ENCODE measurements around the gene UBR3. TPM values are rescaled to one million over a fixed set of nuclear protein-coding genes. Genes with fewer than 3 reads are reported as not detected.

Gene UBR3
- total RNA-seq, 1 donor from 2014 or later, result 47.7 TPM

GRCh38 chr2:169983506-169983905 lies 156.3 kb downstream of the UBR3 start:
- no peak overlapping the region for H3K27ac Mint-ChIP-seq
- no peak for TF ChIP-seq CTCF (IDR thresholded peaks at IDR 0.05; ENCODE audit: unreplicated experiment)
- H3K27me3 Mint-ChIP-seq (ENCODE audit: low read depth), result no peaks in the 10 kb centered on the region
- H3K4me3 Mint-ChIP-seq, result no peak overlapping the region
- no peaks in the 10 kb centered on the region for H3K4me1 Mint-ChIP-seq
- peaks cover 19% of the 10 kb centered on the region for H3K36me3 Mint-ChIP-seq
- H3K9me3 Mint-ChIP-seq, result no peaks in the 10 kb centered on the region
- no peak for DNase-seq (ENCODE audit: low spot score in 2 of 2, unreplicated experiment in 2 of 2)

GRCh38 chr2:169984145-169984544 lies 156.9 kb downstream of the UBR3 start:
- no peak for DNase-seq (ENCODE audit: low spot score in 2 of 2, unreplicated experiment in 2 of 2)
- H3K4me3 Mint-ChIP-seq, result no peak overlapping the region
- TF ChIP-seq CTCF (IDR thresholded peaks at IDR 0.05; ENCODE audit: unreplicated experiment), result no peak
- H3K27ac Mint-ChIP-seq, result no peak overlapping the region
- no peaks in the 10 kb centered on the region for H3K27me3 Mint-ChIP-seq (ENCODE audit: low read depth)
- no peaks in the 10 kb centered on the region for H3K4me1 Mint-ChIP-seq
- peaks cover 3% of the 10 kb centered on the region for H3K9me3 Mint-ChIP-seq
- peaks cover 18% of the 10 kb centered on the region for H3K36me3 Mint-ChIP-seq

GRCh38 chr2:169994752-169995151 lies 167.5 kb downstream of the UBR3 start:
- no peak for TF ChIP-seq CTCF (IDR thresholded peaks at IDR 0.05; ENCODE audit: unreplicated experiment)
- Mint-ChIP-seq H3K27ac (no peak overlapping the region), H3K36me3 (peaks cover 39% of the 10 kb centered on the region), H3K27me3 (ENCODE audit: low read depth) (no peaks in the 10 kb centered on the region), H3K9me3 (peaks cover 16% of the 10 kb centered on the region), H3K4me1 (no peaks in the 10 kb centered on the region), H3K4me3 (no peak overlapping the region)
- no peak for DNase-seq (ENCODE audit: low spot score in 2 of 2, unreplicated experiment in 2 of 2)

- Mint-ChIP-seq H3K9me3 (peaks cover 3% of the 10 kb centered on the region), H3K36me3 (peaks cover 28% of the 10 kb centered on the region), H3K4me3 (no peak overlapping the region), H3K4me1 (no peaks in the 10 kb centered on the region), H3K27ac (no peak overlapping the region), H3K27me3 (ENCODE audit: low read depth) (no peaks in the 10 kb centered on the region)
- TF ChIP-seq CTCF (IDR thresholded peaks at IDR 0.05; ENCODE audit: unreplicated experiment), result no peak
- no peak for DNase-seq (ENCODE audit: low spot score in 2 of 2, unreplicated experiment in 2 of 2)
These were observed 170.1 kb downstream of the UBR3 start for GRCh38 chr2:169997140-169997887.

- peaks cover 5% of the 10 kb centered on the region for H3K9me3 Mint-ChIP-seq
- TF ChIP-seq CTCF (IDR thresholded peaks at IDR 0.05; ENCODE audit: unreplicated experiment), result no peak
- no peaks in the 10 kb centered on the region for H3K4me1 Mint-ChIP-seq
- H3K27me3 Mint-ChIP-seq (ENCODE audit: low read depth), result no peaks in the 10 kb centered on the region
- H3K27ac Mint-ChIP-seq, result no peak overlapping the region
- no peak overlapping the region for H3K4me3 Mint-ChIP-seq
- H3K36me3 Mint-ChIP-seq, result peaks cover 39% of the 10 kb centered on the region
- no peak for DNase-seq (ENCODE audit: low spot score in 2 of 2, unreplicated experiment in 2 of 2)
These were observed 171.8 kb downstream of the UBR3 start for GRCh38 chr2:169999054-169999453.
